Left lobe of liver (tissue), 2 donors: Measurements from ENCODE around the gene CCDC154. TPM values are rescaled to one million over a fixed set of nuclear protein-coding genes. Genes with fewer than 3 reads are reported as not detected.
A peak's percentile ranks its signal among the peaks of the same experiment; 100 is the strongest.
"Not testable (repeated sequence)": the region's sequence is repeated elsewhere in the genome, so short reads cannot be mapped to it uniquely, and the experiment has no call there.

Experiments
- ATAC-seq: fragments of 200-7000 bp; cut with Tn5 transposase; one replicate; pipeline ENCODE4 v1.9.1; 2020; ENCODE audit warnings: mild to moderate bottlenecking, moderate library complexity
- DNase-seq: peaks from one replicate; pipeline ENCODE4 v3.0.0-alpha.2; 2020; ENCODE audit warnings: low spot score
- total RNA-seq: library from RNA; stranded (reverse); gene quantifications from one replicate; pipeline ENCODE4 v1.2.1, GENCODE V29; 2021
- donor health status: DM: no; HTN: no; CAD: no; lungs with moderate emphysema.
- donor health status: DM: no; HTN: yes; CAD: no.

The CCDC154 gene
- total RNA-seq, 1 donor from 2014 or later: 1.4 TPM

- peak; percentile 91 for ATAC-seq
Observed at GRCh38 chr16:1474796-1475551, 30.6 kb upstream of the CCDC154 start, which contains the start of gene CLCN7. TSS of gene CLCN7 (minus strand) at chr16:1475028. CDS start at chr16:1474974, 54 bp downstream.

DNA sequence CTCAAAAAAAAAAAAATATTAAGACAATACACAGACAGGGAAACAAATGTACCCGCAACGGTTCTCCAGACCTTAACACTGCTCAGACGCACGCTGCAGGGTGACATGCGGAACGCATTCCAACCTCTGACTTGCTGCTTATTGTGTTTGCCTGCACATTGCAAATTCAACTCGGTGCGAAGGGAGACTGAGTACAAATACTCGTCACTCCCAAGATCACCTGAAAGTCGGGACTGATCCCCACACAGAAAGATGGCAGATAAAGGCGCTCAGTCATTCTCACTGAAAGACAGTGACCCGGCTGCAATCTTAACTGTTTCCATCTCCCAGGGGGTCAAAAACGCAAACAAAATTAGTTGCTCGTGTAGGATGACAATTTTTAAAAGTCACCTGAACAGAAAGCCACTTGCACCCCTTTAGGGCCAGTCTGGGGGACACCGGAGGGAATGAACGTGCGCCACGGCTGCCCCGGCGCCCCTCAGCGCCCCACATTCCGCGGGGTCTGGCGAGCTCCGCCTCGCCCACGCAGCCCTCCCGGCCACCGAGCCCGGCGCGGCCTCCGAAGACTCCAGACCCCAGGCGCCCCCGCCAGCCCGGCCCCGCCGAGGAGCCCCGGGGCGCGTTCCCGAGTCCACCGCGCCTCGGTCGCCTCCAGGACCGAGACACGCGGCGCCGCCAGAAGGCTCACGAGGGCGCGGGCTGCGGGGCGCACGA lies 29.9 kb upstream of the CCDC154 start:
- no peak for ATAC-seq
- no peak for DNase-seq

More at GRCh38 chr16:1474796-1475551, 30.6 kb upstream of the CCDC154 start, which contains the start of gene CLCN7:
- peak; percentile 94 for DNase-seq

DNA sequence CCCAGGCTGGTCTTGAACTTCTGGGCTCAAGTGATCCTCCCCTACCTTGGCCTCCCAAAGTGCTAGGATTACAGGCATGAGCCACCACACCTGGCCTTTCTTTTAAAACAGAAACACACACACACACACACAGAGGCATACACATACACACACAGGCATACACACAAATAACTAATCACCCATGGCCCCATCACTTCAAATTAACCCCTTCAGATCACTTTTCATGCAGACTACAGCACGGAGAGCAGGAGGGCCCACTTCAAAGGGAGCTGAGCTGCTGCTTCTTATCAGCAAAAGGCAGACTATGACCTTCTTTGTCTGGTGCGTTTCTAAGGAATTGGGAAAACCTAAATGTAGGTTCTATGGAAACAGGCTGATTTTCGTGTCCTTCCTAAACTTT lies 28.6 kb upstream of the CCDC154 start:
- no peak for ATAC-seq
- DNase-seq: no peak

DNA sequence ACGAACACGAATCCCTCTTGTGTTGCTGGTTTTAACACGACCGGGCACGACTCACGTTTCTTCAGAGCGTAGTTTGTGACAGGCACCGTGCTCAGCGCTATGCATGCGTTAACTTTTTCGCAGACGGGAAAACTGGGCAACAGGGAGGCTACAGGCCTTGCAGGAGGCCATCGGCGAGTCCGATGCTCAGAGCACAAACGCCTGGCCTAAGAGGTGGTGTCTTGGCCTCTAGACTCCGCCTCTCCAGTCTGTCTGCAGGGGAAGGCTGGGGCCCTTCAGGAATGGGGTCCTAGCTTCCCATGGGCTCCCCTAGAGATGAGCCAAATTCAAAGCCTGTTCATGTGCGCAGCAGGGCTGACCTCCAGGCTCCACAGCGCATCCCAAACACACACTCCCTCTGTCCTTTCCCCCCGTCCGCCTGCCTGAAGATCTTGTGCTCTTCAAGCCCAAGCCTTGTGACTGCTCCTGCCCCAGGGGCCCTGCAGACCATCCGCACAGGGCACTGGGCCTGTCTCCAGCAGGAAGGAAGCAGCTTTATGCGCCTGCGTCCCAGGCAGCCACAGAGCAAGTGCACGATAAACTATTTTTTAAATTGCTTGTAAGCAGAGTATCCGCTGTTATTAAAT lies 27.3 kb upstream of the CCDC154 start:
- DNase-seq: no peak

GRCh38 chr16:1470481-1471251 lies 26.3 kb upstream of the CCDC154 start:
- DNase-seq: no peak
- ATAC-seq: peak; percentile 8

More for the DNA sequence above, 27.3 kb upstream of the CCDC154 start:
- no peak for ATAC-seq

- ATAC-seq: no peak
- no peak for DNase-seq
Observed at GRCh38 chr16:1469693-1470201, 25.4 kb upstream of the CCDC154 start.

DNA sequence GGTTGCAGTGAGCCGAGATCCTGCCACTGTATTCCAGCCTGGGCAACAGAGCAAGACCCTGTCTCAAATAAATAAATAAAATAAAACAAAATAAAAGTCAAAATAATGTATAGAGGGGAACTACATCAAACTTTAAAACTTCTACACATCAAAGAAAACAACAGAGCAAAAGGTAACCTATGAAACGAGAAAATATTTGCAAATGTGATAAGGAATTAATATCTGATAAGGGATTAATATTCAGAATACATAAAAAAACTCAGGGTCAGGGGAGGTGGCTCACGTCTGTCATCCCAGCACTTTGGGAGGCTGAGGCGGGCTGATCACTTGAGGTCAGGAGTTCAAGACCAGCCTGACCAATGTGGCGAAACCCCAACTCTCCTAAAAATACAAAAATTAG lies 24.8 kb upstream of the CCDC154 start:
- not testable (repeated sequence) for ATAC-seq, DNase-seq

DNA sequence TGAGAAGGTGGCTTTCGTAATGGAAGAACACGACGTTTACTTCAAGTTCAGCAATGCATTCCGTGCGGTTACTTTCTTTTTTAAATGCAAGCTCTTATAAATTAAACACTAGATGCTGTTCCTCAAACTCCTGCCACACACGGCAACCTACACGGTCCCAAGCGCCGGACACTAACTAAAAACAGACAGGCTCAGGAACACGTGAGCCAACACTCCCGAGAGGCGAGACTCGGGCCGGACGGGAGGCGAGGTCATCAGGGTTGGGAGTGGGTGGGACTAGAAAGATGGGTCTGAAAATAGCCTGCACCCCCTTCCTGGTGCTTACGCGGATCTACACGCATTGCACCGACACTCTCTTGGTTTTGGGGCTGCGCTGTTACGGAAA lies 24.1 kb upstream of the CCDC154 start:
- no peak for DNase-seq
- ATAC-seq: no peak

- ATAC-seq: peak; percentile 74
- DNase-seq: no peak
Observed at GRCh38 chr16:1466968-1467521, 22.7 kb upstream of the CCDC154 start.

DNA sequence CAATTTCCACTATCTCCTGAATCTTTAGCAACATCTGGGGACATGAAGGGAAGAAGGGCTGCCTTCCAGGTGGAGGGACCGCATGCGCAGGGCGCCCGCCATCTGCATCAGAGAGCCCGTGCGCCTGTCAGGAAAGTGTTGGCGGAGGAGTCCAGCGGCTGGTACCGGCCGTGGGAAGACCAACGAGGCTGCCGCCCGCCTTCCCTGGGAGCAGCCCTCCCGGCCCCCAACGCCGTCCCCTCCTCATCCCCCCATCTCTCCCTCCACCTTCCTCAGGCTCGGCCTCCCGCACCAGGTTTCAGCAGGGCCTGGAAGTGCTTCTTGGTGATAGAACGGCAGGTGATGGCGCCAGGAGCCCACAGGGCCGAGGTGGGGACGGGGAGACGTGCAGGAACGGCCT lies 21.7 kb upstream of the CCDC154 start:
- ATAC-seq (no peak), DNase-seq (no peak)

DNA sequence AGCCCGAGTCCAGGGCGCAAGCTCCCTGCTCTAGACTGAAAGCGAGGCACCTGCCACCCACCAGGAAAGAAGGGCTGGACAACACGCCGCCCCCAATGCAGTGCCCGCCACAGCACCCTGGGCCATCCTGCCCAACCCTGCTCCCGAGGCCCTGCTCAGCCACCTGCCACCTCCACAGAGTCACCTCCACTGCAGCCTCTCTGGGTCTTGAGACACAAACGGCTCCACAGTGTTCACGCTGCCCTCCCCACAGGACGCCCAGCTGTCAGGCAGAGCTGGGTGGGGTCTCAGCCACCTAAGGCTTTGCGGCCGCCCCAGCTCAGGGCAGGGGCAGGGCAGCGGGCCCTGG lies 21.2 kb upstream of the CCDC154 start:
- no peak for DNase-seq
- no peak for ATAC-seq

GRCh38 chr16:1464894-1465566 lies 20.7 kb upstream of the CCDC154 start:
- DNase-seq (no peak), ATAC-seq (no peak)

DNA sequence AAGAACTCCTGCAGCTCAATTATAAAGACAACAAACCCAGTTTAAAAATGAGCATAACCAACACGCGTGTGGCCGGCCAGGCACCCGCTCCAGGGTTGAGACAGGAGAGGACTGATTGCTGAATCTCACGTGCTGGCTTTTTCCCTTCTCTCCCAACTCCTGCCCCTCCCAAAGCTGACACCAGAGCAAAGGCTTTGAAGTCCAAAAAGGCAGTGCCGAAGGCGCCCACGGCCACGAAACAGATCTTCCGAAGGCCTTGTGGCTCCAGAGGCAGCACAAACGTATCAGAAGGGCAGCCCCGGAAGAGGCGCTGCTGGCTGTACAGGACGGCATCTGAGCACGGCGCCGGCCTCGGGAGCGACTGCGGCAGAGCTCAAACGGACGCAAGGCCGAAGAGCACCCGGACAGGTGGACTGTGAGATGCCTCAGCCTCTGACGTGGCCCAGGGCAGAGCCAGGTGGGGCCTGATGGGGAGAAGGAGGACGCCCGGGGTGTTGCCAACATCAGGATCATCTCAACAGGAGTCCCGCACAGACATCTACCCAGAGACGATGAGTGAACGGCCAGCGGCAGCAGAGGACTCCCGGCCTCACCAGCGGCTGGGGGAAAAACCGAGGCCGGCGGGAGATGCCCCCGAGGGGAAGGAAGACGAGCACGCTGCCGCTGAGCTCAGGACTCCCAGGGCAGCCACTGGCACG lies 20.0 kb upstream of the CCDC154 start:
- ATAC-seq: no peak
- DNase-seq: no peak

- DNase-seq (no peak), ATAC-seq (no peak)
Observed at GRCh38 chr16:1461146-1461545, 16.8 kb upstream of the CCDC154 start.

DNA sequence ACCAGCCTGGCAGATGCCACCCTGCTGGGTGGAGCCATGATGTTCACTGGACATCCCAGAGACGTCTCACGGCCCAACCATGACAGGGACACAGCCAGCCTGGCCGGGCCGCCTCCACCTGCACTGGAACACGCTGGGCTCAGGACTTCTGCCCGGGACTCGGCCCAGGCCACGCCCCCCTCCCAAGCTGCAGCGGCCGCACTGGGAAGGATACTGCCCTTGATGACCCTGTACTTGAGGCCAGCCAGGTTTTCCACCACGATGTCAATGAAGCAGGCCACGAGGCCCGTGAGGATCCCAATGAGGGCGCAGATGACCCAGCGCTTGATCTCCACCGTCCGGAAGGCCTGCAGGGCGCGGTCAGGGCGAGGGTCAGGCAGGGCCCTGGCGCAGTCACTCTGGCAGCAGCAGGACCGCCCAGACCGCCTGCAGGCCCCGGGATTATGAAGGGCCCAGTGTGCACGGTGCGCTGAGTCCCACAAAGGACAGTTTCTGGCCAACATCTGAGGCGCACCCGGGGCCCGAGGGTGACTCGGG lies 16.3 kb upstream of the CCDC154 start:
- ATAC-seq (no peak), DNase-seq (no peak)

GRCh38 chr16:1459967-1460366 lies 15.6 kb upstream of the CCDC154 start:
- no peak for ATAC-seq

GRCh38 chr16:1458977-1459341 lies 14.6 kb upstream of the CCDC154 start:
- DNase-seq (no peak), ATAC-seq (no peak)

More at GRCh38 chr16:1459967-1460366, 15.6 kb upstream of the CCDC154 start:
- DNase-seq: no peak

- ATAC-seq (no peak), DNase-seq (no peak)
Observed at GRCh38 chr16:1458336-1458976, 14.1 kb upstream of the CCDC154 start.
